ENCODE results near the gene ACTL6A. TPM values are rescaled to one million over a fixed set of nuclear protein-coding genes. Genes with fewer than 3 reads are reported as not detected.
A peak's percentile ranks its signal among the peaks of the same experiment; 100 is the strongest.

The ACTL6A gene
- total and polyA plus RNA-seq, 2 of the 4 experiments (the other 2 are of a cell fraction): 48.3 to 70.1 TPM

DNA sequence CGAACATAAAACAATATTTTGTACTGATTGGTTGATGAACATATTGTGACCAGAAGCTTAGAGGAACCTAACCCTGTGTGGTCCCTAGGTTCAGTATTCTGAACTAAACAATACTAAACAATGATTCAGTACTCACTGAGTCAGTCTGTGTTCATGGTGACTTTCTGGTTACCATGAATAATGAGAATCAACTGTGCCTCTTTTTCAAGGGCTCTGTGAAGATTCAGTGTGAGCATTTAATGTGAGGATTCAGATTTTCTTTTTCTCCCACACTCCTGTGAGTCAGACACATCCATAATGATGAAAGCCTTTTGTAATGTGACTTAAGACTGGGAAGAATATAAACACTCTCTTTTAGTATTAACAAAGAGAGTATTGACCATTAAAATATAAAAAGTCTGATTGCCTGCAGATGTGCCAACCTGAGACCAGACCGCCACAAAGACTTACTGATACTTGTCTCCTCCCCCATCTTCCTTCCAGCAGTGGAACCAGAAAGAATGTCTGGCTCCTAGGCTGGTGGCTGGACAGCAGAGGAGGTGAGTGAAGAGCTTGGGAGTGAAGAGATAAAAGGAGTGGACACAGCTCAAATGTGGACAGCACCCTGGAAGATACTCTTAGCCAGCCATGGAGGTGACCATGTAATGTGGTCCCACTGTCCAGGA, 17.6 kb upstream of the ACTL6A start:
- dilution Hi-C loops (cut with HindIII; ENCODE audit: low sequenced_read_pairs, unreplicated experiment): no loop called here
- H3K56ac ChIP-seq (ENCODE audit: extremely low read depth, insufficient read depth, low read length): no peak overlapping the region
- H2BK5ac ChIP-seq (ENCODE audit: low read depth, low read length, poor library complexity, severe bottlenecking): peak overlapping the region; percentile 74
- ChIA-PET CTCF (no interaction called here), POLR2A (ENCODE audit: unreplicated experiment) (no interaction called here)
- H4K20me1 ChIP-seq (ENCODE audit: insufficient read depth, low read length): no peaks in the 10 kb centered on the region
- no TSS peak for BruUV-seq (replicated peaks)
- peaks cover 7% of the 10 kb centered on the region for H3K9me3 ChIP-seq (ENCODE audit: control insufficient read depth, insufficient read depth, low read length)
- H3K27me3 ChIP-seq (ENCODE audit: control insufficient read depth, insufficient read depth, low read length): no peaks in the 10 kb centered on the region
- H4K8ac ChIP-seq (ENCODE audit: low read depth in 2 of 2, low read length in 2 of 2): peak overlapping the region in 1 of 2 experiments; percentile 7; a peak in 2 of 4 replicates
- TF ChIP-seq CEBPB (IDR thresholded peaks at IDR 0.05; ENCODE audit: low read depth, low read length): peak; percentile 82
- TF ChIP-seq, protein P1, sequence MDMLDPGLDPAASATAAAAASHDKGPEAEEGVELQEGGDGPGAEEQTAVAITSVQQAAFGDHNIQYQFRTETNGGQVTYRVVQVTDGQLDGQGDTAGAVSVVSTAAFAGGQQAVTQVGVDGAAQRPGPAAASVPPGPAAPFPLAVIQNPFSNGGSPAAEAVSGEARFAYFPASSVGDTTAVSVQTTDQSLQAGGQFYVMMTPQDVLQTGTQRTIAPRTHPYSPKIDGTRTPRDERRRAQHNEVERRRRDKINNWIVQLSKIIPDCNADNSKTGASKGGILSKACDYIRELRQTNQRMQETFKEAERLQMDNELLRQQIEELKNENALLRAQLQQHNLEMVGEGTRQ (IDR thresholded peaks at IDR 0.05; ENCODE audit: low read depth, low read length): no peak
- TF ChIP-seq FOS (IDR thresholded peaks at IDR 0.05; ENCODE audit: low read depth, low read length): peak; percentile 88
- H3K14ac ChIP-seq (replicated peaks; ENCODE audit: low read depth, low read length): 0 out of 2 replicates have a peak overlapping the region, but pooled peaks have one; percentile 24
- peak overlapping the region; percentile 14; the same call in 1 of the 2 replicates for H3K23ac ChIP-seq (ENCODE audit: low read depth, low read length)
- no peaks in the 10 kb centered on the region for H3K9me1 ChIP-seq (ENCODE audit: insufficient read depth, low read length)
- H3K4me1 ChIP-seq (ENCODE audit: control insufficient read depth, insufficient read depth, low read length): 0 out of 2 replicates have a peak, but pooled peaks cover 3% of the 10 kb centered on the region
- no CpG with 5 or more reads among the region's 2 CpGs for WGBS, 2 experiments (ENCODE audit: extremely low coverage in 2 of 2, insufficient read length in 1 of 2)
- ATAC-seq (ENCODE audit: low read depth): peak; percentile 92
- H2AK9ac ChIP-seq (replicated peaks; ENCODE audit: low read depth, low read length, poor library complexity): peak overlapping the region; percentile 8
- peak overlapping the region; percentile 42 for H3K18ac ChIP-seq (ENCODE audit: low read depth, low read length)
- H3K4ac ChIP-seq (ENCODE audit: low read depth, low read length): peak overlapping the region; percentile 34; the same call in 1 of the 2 replicates
- H3K27ac ChIP-seq (ENCODE audit: insufficient read depth, low read length): peak overlapping the region; percentile 55
- peak overlapping the region; percentile 68 for H2AFZ ChIP-seq (replicated peaks; ENCODE audit: low read length, poor library complexity)
- no peak overlapping the region for H3K4me3 ChIP-seq (ENCODE audit: insufficient read depth, low read depth, low read length)
- intact Hi-C loops (cut with micrococcal nuclease): no loop called here
- peak overlapping the region; percentile 33; the same call in 1 of the 2 replicates for H2BK120ac ChIP-seq (ENCODE audit: low read depth, low read length)
- H2BK20ac ChIP-seq (ENCODE audit: low read depth, low read length): peak overlapping the region; percentile 54
- peak; percentile 97 for DNase-seq
- in situ Hi-C loops (cut with MboI; ENCODE audit: low sequenced_read_pairs): no loop called here
- peak overlapping the region; percentile 47; the same call in 1 of the 2 replicates for H3K4me2 ChIP-seq (ENCODE audit: low read depth, low read length)
- H4K5ac ChIP-seq (ENCODE audit: low read depth, low read length): no peak overlapping the region
- H3K36me3 ChIP-seq (ENCODE audit: control insufficient read depth, insufficient read depth, low read length): no peaks in the 10 kb centered on the region
- H3K9ac ChIP-seq (ENCODE audit: low read depth, low read length): no peak overlapping the region
- peak overlapping the region; percentile 37; the same call in 1 of the 2 replicates for H2AK5ac ChIP-seq (ENCODE audit: low read depth, low read length)
- H4K91ac ChIP-seq (ENCODE audit: insufficient read depth, low read depth, low read length): 0 out of 2 replicates have a peak overlapping the region, but pooled peaks have one; percentile 34
- no peaks in the 10 kb centered on the region for H3K79me1 ChIP-seq (ENCODE audit: low read depth in 1 of 2, low read length in 2 of 2)
- H2BK15ac ChIP-seq (ENCODE audit: low read depth, low read length): 0 out of 3 replicates have a peak overlapping the region, but pooled peaks have one; percentile 12

Measured in IMR-90 (cell line).